ENCODE data around the gene MSI2.

Gene MSI2

GRCh38 chr17:57666201-57666870, 410.0 kb downstream of the MSI2 start:
- in situ Hi-C loops (cut with MboI; ENCODE audit: low sequenced_read_pairs): no loop called here

- in situ Hi-C loops (cut with MboI; ENCODE audit: low sequenced_read_pairs): no loop called here
Observed at GRCh38 chr17:57666946-57667345, 410.6 kb downstream of the MSI2 start.

GRCh38 chr17:57667461-57667923, 411.2 kb downstream of the MSI2 start:
- in situ Hi-C loops (cut with MboI; ENCODE audit: low sequenced_read_pairs): no loop called here

GRCh38 chr17:57668332-57668731, 412.0 kb downstream of the MSI2 start:
- in situ Hi-C loops (cut with MboI; ENCODE audit: low sequenced_read_pairs): no loop called here

- in situ Hi-C loops (cut with MboI; ENCODE audit: low sequenced_read_pairs): no loop called here
Observed at GRCh38 chr17:57669671-57670529, 413.6 kb downstream of the MSI2 start.

GRCh38 chr17:57670769-57671569, 414.6 kb downstream of the MSI2 start:
- in situ Hi-C loops (cut with MboI; ENCODE audit: low sequenced_read_pairs): no loop called here

- in situ Hi-C loops (cut with MboI; ENCODE audit: low sequenced_read_pairs): no loop called here
Observed at GRCh38 chr17:57671667-57672632, 415.6 kb downstream of the MSI2 start.

- in situ Hi-C loops (cut with MboI; ENCODE audit: low sequenced_read_pairs): no loop called here
Observed at GRCh38 chr17:57672971-57673370, 416.6 kb downstream of the MSI2 start.

GRCh38 chr17:57674894-57675293, 418.6 kb downstream of the MSI2 start:
- in situ Hi-C loops (cut with MboI; ENCODE audit: low sequenced_read_pairs): no loop called here

- in situ Hi-C loops (cut with MboI; ENCODE audit: low sequenced_read_pairs): no loop called here
Observed at GRCh38 chr17:57675427-57676387, 419.4 kb downstream of the MSI2 start.

- in situ Hi-C loops (cut with MboI; ENCODE audit: low sequenced_read_pairs): no loop called here
Observed at GRCh38 chr17:57676543-57676942, 420.2 kb downstream of the MSI2 start.

- in situ Hi-C loops (cut with MboI; ENCODE audit: low sequenced_read_pairs): no loop called here
Observed at GRCh38 chr17:57677301-57677700, 421.0 kb downstream of the MSI2 start.

GRCh38 chr17:57677858-57678257, 421.5 kb downstream of the MSI2 start:
- in situ Hi-C loops (cut with MboI; ENCODE audit: low sequenced_read_pairs): no loop called here

- in situ Hi-C loops (cut with MboI; ENCODE audit: low sequenced_read_pairs): no loop called here
Observed at GRCh38 chr17:57678393-57678792, 422.1 kb downstream of the MSI2 start.

- in situ Hi-C loops (cut with MboI; ENCODE audit: low sequenced_read_pairs): no loop called here
Observed at GRCh38 chr17:57679356-57679755, 423.0 kb downstream of the MSI2 start.

- in situ Hi-C loops (cut with MboI; ENCODE audit: low sequenced_read_pairs): no loop called here
Observed at GRCh38 chr17:57679906-57680695, 423.8 kb downstream of the MSI2 start.

GRCh38 chr17:57682701-57683100, 426.4 kb downstream of the MSI2 start:
- in situ Hi-C loops (cut with MboI; ENCODE audit: low sequenced_read_pairs): no loop called here
